Activated CD4-positive, CD25-positive, alpha-beta regulatory T cell treated with anti-CD3 and anti-CD28 coated beads, Interleukin-2, amount 50 U/mL, for 16 hours (primary cell): ENCODE results near the gene ARFIP1.
"Not testable (repeated sequence)": the region's sequence is repeated elsewhere in the genome, so short reads cannot be mapped to it uniquely, and the experiment has no call there.

Experiments
- DNase-seq: peaks from one replicate; pipeline ENCODE4 v3.0.0-alpha.2; 2020; ENCODE audit warnings: low read depth, low spot score

The ARFIP1 gene

GRCh38 chr4:152896811-152897210 is 117.1 kb downstream of the ARFIP1 start:
- DNase-seq: no peak

DNA sequence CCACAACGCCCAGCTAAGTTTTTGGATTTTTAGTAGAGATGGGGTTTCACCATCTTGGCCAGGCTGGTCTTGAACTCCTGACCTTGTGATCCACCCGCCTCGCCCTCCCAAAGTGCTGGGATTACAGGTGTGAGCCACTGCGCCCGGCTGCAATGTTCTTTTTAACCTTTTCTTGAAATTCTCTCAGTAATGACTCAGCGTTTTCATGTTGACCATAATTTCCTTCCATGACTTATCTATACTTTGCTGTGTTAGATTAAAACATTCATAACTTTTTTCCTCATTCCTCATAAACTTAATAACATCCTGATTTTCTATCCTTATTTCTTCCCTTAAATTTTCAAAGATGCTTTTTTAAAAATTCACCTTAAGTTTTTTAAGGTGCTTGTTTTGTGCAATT is 118.4 kb downstream of the ARFIP1 start:
- DNase-seq: not testable (repeated sequence)

GRCh38 chr4:152898606-152899005 is 118.9 kb downstream of the ARFIP1 start:
- DNase-seq: no peak

- no peak for DNase-seq
Observed at GRCh38 chr4:152900395-152900794, 120.6 kb downstream of the ARFIP1 start.

DNA sequence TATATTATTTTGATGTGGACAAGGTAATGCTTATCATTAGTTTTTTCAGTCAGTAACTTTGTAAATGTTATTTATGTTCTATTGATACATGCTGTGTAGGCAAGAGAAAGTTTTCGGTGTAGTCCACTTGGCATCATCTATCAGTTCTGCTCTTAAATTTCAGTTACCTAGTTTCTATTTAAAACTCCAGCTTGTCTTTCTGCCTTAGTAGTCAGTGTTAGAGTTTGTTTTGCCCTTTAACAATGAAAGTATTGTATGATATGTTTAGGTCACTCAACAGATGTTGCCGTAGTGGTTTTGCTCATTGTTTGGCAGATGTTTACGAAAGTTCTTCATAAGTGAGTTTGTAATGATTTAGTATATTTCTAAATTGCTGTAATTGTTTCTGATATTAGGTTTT is 121.5 kb downstream of the ARFIP1 start:
- DNase-seq: no peak

DNA sequence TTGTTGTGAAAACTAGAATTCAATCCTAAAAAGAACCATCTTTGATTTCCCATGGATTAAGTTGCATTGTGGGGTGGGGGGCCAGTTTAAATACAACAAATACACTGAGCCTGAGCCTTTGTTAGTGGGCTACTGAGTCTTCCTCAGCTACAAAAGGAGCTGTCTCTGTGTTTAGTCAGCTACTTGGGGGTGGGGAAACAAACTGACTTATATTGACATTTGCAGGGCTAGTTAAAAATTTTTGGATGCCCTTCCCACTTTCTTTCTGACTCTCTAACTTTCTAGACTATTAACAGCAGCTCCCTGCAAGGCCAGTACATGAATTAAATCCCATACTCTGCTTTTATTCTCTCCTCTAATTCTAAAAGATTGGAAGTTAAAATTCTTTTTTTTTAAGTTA is 123.9 kb downstream of the ARFIP1 start:
- no peak for DNase-seq

GRCh38 chr4:152909901-152910300 is 130.1 kb downstream of the ARFIP1 start:
- no peak for DNase-seq

GRCh38 chr4:152910521-152910920 is 130.8 kb downstream of the ARFIP1 start:
- no peak for DNase-seq

- no peak for DNase-seq
Observed at GRCh38 chr4:152917543-152918395, 138.0 kb downstream of the ARFIP1 start.

DNA sequence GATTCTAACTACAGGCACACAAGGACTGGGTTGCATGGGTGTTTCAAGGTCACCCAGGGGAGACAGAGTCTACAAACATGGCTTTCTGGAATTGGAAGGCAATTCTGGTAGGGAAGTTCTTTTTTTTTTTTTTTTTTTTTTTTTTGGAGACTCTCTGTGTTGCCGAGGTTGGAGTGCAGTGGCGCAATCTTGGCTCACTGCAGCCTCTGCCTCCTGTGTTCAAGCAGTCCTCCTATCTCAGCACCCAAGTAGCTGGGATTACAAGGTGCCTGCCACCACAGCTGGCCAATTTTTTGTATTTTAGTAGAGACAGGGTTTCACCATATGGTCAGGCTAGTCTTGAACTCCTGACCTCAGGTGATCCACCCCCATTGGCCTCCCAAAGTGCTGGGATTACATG is 140.1 kb downstream of the ARFIP1 start:
- no peak for DNase-seq

- DNase-seq: no peak
Observed at GRCh38 chr4:152920768-152921167, 141.0 kb downstream of the ARFIP1 start.

DNA sequence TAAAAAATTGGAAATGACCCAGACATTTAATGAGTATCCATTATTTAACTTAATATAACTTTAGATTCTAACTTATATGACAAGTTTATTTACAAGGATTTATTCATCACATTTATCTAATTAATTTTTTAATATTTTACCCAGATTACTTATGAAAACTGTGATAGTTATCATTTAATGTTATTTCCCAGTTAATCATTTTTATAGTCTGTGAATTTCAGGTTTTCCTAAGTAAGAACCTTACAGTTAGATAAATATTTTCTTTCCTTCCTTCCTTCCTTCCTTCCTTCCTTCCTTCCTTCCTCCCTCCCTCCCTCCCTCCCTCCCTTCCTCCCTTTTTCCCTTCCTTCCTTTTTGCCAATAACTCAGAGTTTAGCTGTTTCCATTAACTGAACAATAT is 141.5 kb downstream of the ARFIP1 start:
- no peak for DNase-seq

DNA sequence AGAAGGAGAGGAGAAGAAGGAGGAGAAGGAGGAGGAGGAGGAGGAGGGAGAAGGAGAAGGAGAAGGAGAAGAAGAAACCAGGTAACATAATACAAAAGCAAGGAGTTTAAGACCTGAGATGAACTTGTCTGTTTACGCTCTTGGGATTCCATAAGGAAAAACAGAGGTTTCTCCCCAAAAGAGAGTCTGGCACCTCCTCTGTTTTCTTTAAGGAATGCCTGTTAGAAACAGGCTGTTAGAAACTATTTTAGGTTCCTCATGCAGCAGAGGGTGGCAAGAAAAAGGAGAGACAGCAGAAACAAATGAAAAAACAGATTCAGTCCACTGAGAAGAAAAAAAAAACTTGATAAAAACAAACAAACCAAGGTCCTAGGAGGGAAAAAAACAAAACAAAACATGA is 146.1 kb downstream of the ARFIP1 start:
- no peak for DNase-seq

DNA sequence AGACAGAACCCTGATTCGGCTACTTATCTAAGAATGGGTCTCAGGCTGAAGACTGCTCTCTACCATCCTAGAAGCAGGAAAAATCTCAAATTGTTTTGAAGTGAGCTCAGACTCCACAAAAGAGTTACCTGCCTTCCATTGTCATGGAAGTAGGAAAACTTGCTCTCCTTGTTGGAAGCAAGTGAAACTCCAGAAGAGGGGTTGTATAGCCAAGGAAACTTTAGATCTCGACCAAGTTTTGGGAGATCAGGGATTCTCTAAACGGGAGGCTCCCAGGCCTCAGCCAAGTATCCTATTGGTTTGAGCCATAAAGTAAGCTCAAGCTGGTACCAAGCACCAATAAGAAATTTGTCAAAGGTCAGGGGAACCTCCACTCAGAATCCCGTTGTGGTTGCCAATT is 147.2 kb downstream of the ARFIP1 start:
- DNase-seq: no peak

DNA sequence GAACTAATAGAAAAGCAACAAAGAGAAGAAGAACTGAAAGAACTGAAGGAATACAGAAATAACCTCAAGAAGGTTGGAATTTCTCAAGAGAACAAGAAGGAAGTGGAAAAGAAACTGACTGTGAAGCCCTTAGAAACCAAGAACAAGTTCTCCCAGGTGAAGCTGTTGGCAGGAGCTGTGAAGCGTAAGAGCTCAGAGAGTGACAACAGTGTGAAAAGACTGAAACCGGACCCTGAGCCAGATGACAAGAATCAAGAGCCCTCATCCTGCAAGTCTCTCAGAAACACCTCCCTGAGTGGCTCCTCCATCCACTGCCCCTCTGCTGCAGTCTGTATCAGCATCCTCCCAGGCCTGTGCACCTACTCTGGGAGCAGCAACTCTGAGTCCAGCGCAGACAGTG is 148.0 kb downstream of the ARFIP1 start:
- DNase-seq: no peak

- DNase-seq: no peak
Observed at GRCh38 chr4:152928286-152928685, 148.5 kb downstream of the ARFIP1 start.

GRCh38 chr4:152929888-152930287 is 150.1 kb downstream of the ARFIP1 start:
- DNase-seq: no peak

DNA sequence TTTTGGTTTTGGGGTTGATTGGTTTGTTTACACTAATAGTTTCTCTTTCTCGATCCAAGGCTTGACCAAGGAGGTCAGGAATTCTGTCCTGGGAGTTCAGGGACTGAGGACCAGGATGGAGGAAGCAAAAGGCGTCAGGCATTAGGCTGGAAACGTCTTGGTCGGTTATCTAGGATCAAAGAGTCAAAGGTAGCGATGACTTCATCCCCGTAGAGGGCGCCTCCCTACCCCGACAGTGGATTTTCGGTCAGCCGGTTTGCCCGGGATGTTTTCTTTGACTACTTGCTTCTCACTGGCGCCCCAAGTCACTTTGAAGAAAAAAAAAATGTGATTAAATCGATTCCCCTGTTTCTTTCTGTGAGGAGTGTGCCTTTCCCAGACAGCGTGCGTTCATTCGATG is 155.4 kb downstream of the ARFIP1 start:
- DNase-seq: no peak

- DNase-seq: no peak
Observed at GRCh38 chr4:152935631-152936445, 156.1 kb downstream of the ARFIP1 start, which contains the start of gene FHDC1. TSS of gene FHDC1 (plus strand) at chr4:152936323. CDS start at chr4:152943058, 6,735 bp downstream.

GRCh38 chr4:152936446-152937335 is 156.9 kb downstream of the ARFIP1 start:
- no peak for DNase-seq

- DNase-seq: no peak
Observed at GRCh38 chr4:152937336-152938236, 157.8 kb downstream of the ARFIP1 start.
